Hypothalamus (tissue), 51 donors: Measurements from ENCODE around the gene ALDH3B2.

Source experiments
- DNase-seq, 51 donors: peaks; one replicate each; lab custom pipeline; 2025; lab: John Stamatoyannopoulos, UW

Gene ALDH3B2

GRCh38 chr11:67617243-67617953 lies 57.0 kb downstream of the ALDH3B2 start:
- DNase-seq, result no peak

DNA sequence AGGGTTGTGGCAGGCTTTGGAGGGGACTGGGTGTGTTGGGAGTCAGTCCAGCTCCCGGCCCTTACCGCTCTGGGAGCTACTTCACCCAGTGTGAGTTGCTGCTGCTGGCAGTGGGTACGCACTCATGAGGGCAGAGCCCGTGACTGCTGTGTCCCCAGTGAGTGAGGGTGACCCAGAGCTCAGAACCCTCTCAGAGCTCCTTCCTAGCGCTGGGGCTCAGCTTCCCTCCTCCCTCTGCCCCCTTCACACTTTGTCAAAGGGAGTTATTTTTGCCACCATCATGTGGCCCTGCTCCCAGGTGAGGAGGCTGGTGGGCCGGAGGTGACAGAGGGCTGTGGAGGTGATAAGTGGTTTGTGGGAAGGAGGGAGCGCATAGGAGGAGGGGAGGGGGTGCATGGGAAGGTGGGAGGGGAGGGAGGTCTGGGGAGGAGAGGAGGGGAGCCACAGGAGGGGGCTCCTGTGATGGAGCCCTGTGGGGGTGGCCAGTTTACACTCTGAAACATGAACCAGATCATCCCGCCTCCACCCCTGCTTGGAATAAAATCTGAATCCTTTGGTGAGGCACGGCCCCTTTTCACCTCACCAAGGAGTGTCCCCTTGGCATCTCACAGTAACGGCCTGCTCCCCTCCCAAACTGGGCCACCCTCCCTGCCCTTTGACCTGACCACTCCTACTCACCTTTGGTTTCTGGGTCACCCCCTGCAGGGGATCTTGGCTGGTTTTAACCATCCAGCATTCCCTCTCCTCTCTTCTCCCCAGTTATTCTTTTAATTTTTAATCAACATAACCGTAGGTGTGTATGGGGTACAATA lies 57.8 kb downstream of the ALDH3B2 start:
- no peak for DNase-seq

DNA sequence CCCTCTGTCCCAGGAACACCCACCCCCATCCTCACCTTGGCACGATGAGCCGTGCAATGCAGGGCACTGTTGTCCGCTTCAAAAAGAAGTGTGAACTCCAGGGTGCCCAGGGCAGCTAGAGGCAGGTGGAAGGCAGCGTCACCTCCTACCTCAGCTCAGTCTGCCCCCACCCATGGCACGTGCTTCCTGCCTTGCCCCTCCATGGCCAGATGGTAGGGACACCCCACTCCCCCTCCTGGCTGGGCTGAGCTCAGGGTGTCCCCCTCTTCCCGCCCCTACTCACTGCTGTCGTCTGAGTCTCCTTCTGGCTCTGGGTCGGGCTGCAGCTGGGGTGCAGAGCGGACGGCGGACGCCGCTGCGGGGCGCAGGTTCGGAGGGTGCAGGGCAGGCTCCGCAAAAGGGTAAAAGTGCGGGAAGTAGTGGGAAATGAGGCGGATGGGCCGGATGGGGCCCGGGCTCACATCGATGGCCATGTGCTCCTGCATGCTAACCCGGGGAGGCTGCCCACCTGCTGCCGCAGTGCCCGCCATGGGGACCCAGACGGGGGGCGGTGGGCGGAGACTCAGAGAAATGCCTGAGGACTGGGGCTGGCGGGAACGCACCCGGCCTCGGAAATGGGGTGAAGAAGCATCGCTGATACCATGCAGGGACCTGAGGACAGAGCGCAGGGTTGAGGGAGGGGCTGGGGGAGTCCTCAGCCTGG lies 58.5 kb downstream of the ALDH3B2 start:
- no peak for DNase-seq

DNA sequence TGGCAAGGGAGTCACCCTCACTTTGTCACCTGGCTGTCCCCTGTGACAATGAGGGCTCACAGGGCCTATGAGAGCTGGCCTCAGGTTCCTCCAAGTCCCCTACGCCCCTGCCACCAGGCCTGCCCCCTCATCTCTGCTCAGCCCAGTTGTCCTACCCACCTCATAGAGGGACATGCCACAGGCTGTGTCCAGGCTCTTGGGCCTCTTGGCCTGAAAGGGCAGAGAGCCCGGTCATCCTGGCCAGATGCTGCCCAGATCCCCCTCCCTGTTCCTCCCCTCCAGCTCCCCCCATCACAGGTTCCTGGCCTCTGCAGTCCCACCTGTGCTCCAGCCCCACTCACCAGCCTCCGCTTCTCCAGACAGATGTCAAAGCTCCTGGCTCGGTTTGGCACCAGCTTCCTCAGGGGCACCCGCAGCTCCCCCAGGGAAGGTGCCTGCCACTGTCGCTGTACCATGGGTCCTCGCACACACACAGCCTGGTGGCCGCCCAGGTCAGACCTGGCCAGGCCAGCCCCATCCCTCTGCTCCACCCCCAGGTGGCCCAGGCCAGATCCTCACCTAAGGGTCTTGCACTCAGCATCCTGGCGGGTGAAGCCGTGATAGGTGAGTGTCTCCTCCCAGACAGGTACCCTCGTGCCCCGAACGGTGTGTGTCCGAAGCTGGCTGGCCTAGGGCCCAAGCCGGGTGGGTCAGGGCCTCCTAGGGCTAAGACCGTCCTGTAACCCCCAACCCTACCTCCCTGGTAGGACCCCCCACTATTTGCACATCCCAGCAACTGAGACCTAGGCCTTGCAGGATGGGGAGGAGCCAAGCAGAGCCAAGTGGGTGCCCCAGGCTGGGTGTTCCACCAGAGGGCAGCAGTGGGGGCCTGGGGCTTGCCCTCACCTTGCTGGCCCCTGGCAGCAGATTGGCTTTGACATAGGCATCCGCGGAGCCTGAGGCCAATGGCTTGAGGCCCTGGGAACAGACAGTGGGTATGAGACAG lies 59.4 kb downstream of the ALDH3B2 start:
- no peak for DNase-seq

DNA sequence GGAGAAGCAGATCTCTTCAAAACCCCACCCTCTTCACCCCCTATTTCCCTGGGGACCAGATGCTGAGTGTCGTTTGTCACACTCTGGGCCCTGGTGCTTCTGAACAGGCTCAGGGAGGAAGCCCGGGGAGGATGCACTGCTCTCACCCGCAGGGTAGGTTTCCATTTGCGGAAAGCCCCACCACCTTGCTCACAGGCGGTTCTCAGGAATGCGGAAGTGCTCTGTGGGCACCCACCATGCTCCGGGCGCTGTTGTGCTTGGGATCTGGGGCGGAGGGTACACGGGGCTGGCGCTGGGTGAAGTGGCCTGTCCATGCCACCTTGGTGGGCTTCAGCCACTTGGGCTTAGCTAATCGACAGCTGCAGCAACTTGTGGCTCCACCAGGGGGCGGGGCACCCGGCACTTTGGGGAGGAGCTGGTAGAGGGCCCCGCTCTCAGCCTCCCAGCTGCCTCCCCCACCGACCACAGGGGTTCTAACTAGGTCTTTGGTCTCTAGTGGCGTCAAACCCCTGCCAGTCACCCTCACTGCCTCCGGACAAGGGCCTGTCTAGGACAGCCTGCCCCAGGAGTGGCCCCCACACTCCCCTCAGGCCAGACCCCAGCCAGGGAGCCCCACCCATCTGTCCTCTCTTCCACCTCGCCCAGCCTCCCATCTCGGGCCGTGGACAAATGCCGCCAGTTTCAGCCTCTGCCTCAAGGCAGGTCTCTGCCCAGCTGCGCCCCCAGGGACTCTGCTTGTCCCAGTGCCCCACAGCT lies 60.3 kb downstream of the ALDH3B2 start:
- peak in 10 of 51 donors; percentile 18 to 41 (median 34) for DNase-seq

DNA sequence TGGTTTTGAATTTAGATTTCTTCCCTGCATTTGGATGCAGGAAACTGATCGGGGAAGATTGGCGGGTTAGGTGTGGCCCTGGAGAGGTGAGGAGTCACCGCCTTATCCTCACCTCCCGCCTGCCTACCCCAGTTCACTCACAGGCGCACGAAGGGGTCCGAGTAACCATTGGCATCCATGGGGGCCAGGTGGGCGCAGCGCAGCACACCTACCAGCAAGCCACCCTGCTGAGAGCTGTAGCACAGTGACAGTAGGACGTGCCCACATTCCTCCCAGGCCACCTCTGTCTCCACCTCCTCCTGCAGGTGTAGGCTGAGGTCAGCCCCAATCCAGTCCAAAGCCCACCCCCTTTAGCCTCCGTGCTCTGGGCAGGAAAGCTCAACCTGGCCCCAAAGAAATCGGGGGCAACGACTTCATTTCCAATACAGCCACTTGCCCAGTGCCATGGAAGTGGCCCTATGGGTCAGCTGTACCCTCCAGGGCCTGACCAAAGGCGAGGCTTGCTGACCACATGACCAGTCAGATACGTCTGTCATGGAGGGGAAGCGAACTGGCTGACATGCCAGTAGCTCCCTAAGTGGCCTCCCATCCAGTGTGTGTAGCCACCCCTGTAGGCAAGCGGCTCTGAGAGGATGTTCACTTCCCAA lies 61.0 kb downstream of the ALDH3B2 start:
- no peak for DNase-seq

GRCh38 chr11:67612751-67613150 lies 61.7 kb downstream of the ALDH3B2 start:
- DNase-seq, result no peak
